Breast epithelium (tissue), 3 donors: Measurements from ENCODE around the gene RELN.

Experiments used
- POLR2A ChIP-seq: fragments of 450-650 bp; IDR thresholded peaks from one replicate; pipeline ENCODE4 v1.6.1; 2016; ENCODE audit warnings: antibody characterized with exemption, mild to moderate bottlenecking, moderate library complexity
- TF ChIP-seq, protein P1 (sequence below), 3 donors: fragments of 450-650 bp; IDR thresholded peaks; one replicate each; pipeline ENCODE4 v1.5.1; 2016 to 2017; ENCODE audit warnings: antibody characterized with exemption in 3 of 3, mild to moderate bottlenecking in 3 of 3, moderate library complexity in 3 of 3

DNA sequence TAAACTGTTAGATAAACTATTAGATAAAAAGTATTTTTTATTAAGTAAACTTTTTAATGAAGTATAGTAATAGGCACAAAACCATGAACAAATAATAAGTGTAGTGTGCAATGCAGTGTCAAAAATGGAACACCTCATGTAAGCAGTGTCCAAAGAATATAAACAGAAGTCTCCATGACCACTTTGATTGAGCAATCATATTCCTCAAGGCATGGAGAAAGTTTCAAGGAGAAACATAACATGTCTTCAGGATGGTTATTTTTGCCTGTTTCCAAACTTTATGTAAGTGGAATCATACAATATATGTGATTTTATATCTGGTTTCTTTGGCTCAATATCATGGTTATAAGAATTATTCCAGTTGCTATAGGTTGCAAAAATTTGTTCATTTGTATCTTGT, 6.1 kb upstream of the RELN start:
- TF ChIP-seq, protein P1, sequence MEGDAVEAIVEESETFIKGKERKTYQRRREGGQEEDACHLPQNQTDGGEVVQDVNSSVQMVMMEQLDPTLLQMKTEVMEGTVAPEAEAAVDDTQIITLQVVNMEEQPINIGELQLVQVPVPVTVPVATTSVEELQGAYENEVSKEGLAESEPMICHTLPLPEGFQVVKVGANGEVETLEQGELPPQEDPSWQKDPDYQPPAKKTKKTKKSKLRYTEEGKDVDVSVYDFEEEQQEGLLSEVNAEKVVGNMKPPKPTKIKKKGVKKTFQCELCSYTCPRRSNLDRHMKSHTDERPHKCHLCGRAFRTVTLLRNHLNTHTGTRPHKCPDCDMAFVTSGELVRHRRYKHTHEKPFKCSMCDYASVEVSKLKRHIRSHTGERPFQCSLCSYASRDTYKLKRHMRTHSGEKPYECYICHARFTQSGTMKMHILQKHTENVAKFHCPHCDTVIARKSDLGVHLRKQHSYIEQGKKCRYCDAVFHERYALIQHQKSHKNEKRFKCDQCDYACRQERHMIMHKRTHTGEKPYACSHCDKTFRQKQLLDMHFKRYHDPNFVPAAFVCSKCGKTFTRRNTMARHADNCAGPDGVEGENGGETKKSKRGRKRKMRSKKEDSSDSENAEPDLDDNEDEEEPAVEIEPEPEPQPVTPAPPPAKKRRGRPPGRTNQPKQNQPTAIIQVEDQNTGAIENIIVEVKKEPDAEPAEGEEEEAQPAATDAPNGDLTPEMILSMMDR (IDR thresholded peaks at IDR 0.05) = no peak
- TF ChIP-seq POLR2A = no peak
